ENCODE data around the gene FCHO1. TPM values are rescaled to one million over a fixed set of nuclear protein-coding genes. Genes with fewer than 3 reads are reported as not detected.

The FCHO1 gene
- total RNA-seq, 2 donors from 2014 or later: 3.9 to 9.2 TPM

DNA sequence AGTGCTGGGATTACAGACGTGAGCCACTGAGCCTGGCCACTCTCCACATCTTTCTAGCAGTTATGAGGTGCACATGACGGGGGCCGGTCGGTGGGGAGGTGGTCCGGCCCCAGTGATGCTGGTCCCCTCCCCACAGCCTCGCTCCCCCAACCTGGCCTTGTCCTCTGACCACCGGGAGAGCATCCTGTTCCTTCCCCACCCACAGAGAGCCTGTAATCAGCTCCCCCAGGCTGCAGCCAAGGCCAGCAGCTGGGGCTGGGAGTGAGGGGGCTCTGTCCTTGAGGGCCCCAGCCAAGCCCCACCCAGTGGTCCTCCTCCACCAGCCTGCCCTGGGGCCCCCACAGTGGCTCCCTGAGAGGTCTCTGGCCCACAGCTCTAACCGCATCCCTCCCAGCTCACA is 73.1 kb downstream of the FCHO1 start:
- H3K9ac ChIP-seq (ENCODE audit: low read depth in 2 of 2, low read length in 2 of 2): no peak overlapping the region
- H3K27ac ChIP-seq: no peak overlapping the region
- no peaks in the 10 kb centered on the region for H3K9me3 ChIP-seq
- no peak overlapping the region for H3K4me3 ChIP-seq
- no peak for DNase-seq
- no peaks in the 10 kb centered on the region for H3K4me1 ChIP-seq
- no peak for TF ChIP-seq CTCF (IDR thresholded peaks at IDR 0.05)
- no peaks in the 10 kb centered on the region for H3K27me3 ChIP-seq
- intact Hi-C loops (cut with DNase I): no loop called here
- H3K36me3 ChIP-seq: no peaks in the 10 kb centered on the region

- H3K9ac ChIP-seq (ENCODE audit: low read depth in 2 of 2, low read length in 2 of 2): no peak overlapping the region
- H3K9me3 ChIP-seq: no peaks in the 10 kb centered on the region
- no peaks in the 10 kb centered on the region for H3K36me3 ChIP-seq
- H3K27ac ChIP-seq: no peak overlapping the region
- no peak for TF ChIP-seq CTCF (IDR thresholded peaks at IDR 0.05)
- H3K4me3 ChIP-seq: no peak overlapping the region
- DNase-seq: no peak
- no peaks in the 10 kb centered on the region for H3K27me3 ChIP-seq
- no peaks in the 10 kb centered on the region for H3K4me1 ChIP-seq
- intact Hi-C loops (cut with DNase I): no loop called here
Observed at GRCh38 chr19:17826508-17827056, 75.3 kb downstream of the FCHO1 start.

DNA sequence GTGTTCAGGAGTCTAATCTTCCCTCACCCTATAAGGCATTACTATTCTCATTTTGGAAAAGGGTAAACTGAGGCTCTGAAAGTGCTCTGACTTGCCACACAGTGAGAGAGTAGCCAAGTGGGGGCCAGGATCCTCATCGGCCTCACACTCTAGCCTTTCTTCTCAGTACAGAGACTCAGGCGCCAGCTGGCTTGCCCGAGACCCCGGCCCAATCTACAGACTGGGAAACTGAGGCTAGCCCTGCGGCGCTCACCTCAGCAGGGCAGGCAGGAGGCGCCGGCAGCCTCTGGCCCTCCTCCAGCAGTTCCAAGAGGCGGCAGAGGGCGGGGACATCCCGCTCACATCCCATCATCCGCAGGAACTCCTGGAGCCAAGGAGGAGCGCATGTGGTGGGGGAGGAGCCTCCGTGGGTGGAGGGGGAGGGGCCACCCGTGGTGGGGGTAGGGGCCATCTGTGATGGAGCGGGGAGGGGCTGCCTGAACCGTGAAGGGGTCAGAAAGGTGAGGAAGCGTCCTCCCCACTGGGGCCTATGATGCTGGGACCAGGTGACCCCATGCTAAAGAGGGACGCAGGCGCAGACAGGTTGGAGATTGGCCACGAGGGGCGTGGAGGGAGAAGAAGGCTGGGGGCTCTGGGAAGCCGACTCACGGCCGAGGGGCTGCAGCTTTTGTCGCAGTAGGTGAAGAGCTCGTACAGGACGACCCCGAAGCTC is 78.7 kb downstream of the FCHO1 start:
- H3K27ac ChIP-seq: peak overlapping the region; percentile 17
- peak; percentile 63 for DNase-seq
- H3K36me3 ChIP-seq: no peaks in the 10 kb centered on the region
- H3K4me1 ChIP-seq: no peaks in the 10 kb centered on the region
- H3K27me3 ChIP-seq: no peaks in the 10 kb centered on the region
- no peak overlapping the region for H3K9ac ChIP-seq (ENCODE audit: low read depth in 2 of 2, low read length in 2 of 2)
- no peaks in the 10 kb centered on the region for H3K9me3 ChIP-seq
- H3K4me3 ChIP-seq: peak overlapping the region; percentile 20
- TF ChIP-seq CTCF (IDR thresholded peaks at IDR 0.05): no peak
- intact Hi-C loops (cut with DNase I): no loop called here

GRCh38 chr19:17830567-17831418 is 79.5 kb downstream of the FCHO1 start:
- intact Hi-C loops (cut with DNase I): no loop called here
- Histone ChIP-seq H3K27ac (peak overlapping the region; percentile 17), H3K4me3 (peak overlapping the region; percentile 35), H3K9me3 (no peaks in the 10 kb centered on the region), H3K27me3 (no peaks in the 10 kb centered on the region), H3K4me1 (no peaks in the 10 kb centered on the region), H3K9ac (ENCODE audit: low read depth in 2 of 2, low read length in 2 of 2) (no peak overlapping the region), H3K36me3 (no peaks in the 10 kb centered on the region)
- TF ChIP-seq CTCF (IDR thresholded peaks at IDR 0.05): no peak
- peak; percentile 92 for DNase-seq

- no peaks in the 10 kb centered on the region for H3K9me3 ChIP-seq
- no peak overlapping the region for H3K9ac ChIP-seq (ENCODE audit: low read depth in 2 of 2, low read length in 2 of 2)
- peak overlapping the region; percentile 35 for H3K4me3 ChIP-seq
- intact Hi-C loops (cut with DNase I): no loop called here
- no peak for TF ChIP-seq CTCF (IDR thresholded peaks at IDR 0.05)
- no peak overlapping the region for H3K27ac ChIP-seq
- H3K36me3 ChIP-seq: no peaks in the 10 kb centered on the region
- no peaks in the 10 kb centered on the region for H3K4me1 ChIP-seq
- no peak for DNase-seq
- H3K27me3 ChIP-seq: no peaks in the 10 kb centered on the region
Observed at GRCh38 chr19:17831419-17831888, 80.2 kb downstream of the FCHO1 start.

All from colonic mucosa (tissue), 4 donors.